ENCODE data around the gene POPDC2. TPM values are rescaled to one million over a fixed set of nuclear protein-coding genes. Genes with fewer than 3 reads are reported as not detected.
A peak's percentile ranks its signal among the peaks of the same experiment; 100 is the strongest.

POPDC2 gene
- total RNA-seq, 1 donor from 2014 or later = 0.65 TPM

GRCh38 chr3:119642746-119643473 is 17.5 kb downstream of the POPDC2 start:
- ATAC-seq (no peak), DNase-seq (ENCODE audit: low spot score) (no peak)

GRCh38 chr3:119641416-119641815 is 19.0 kb downstream of the POPDC2 start:
- ATAC-seq (no peak), DNase-seq (ENCODE audit: low spot score) (no peak)

- ATAC-seq = no peak
- DNase-seq (ENCODE audit: low spot score) = no peak
Observed at GRCh38 chr3:119639494-119640350, 20.7 kb downstream of the POPDC2 start.

- ATAC-seq = no peak
- DNase-seq (ENCODE audit: low spot score) = no peak
Observed at GRCh38 chr3:119637679-119638477, 22.5 kb downstream of the POPDC2 start.

GRCh38 chr3:119636891-119637611 is 23.3 kb downstream of the POPDC2 start:
- ATAC-seq (no peak), DNase-seq (ENCODE audit: low spot score) (no peak)

- DNase-seq (ENCODE audit: low spot score) = no peak
- ATAC-seq = no peak
Observed at GRCh38 chr3:119636249-119636648, 24.1 kb downstream of the POPDC2 start.

DNA sequence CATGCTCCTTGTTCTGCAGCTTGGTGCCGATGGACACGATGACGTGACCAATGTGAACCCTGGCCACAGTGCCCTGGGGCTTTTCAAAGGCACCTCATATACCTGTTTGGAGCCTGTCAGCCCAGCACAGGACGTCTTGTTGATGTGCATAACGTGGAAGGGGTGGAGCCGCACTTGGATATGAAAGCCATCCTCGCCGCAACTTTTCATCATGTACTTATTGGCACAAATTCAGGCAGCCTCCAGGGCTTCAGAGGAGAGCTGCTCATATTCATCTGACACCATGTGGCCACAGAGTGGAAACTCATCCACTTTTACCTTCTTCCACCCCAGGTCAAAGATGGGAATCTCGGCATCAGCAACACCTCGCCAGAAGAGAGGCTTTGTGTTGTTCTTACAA is 24.7 kb downstream of the POPDC2 start:
- ATAC-seq (no peak), DNase-seq (ENCODE audit: low spot score) (no peak)

DNA sequence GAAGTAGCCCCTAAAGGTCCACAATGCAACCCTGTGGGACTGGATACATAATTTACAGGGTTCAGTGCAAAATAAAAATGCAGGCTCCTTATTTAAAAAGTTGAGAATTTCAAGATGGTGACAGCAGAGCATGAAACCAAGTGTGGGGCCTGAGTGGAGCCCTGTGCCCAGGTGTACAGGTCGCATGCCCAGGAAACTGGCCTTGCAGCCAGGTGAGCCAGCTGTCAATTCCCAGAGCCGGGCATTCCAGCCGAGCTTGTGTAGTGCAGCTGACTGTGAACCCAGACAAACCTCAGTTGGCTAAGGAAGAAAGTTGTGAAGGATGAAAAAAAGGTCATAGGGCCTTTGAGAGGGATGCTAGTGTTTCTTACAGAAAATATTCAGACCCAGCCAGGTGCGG is 27.6 kb downstream of the POPDC2 start:
- ATAC-seq = no peak
- DNase-seq (ENCODE audit: low spot score) = no peak

- DNase-seq (ENCODE audit: low spot score) = no peak
- ATAC-seq = no peak
Observed at GRCh38 chr3:119632216-119632615, 28.2 kb downstream of the POPDC2 start.

DNA sequence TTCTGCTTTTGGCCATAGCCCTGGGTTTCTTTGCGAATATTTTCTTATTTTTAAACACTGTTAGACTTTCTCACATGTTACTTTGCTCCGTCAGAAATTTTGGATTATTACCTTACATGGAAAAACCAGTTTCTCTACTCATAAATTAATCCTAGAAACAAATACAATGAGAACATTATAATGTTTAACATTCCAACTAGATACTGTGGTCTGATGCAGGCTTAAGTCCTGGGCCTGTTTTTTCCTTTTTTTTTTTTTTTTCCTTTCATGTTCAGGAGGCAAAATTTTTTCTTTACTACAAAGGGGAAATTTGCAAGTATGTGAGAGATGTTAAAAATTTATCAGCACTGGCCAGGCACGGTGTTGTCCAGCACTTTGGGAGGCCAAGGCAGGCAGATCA is 28.9 kb downstream of the POPDC2 start:
- ATAC-seq = no peak
- DNase-seq (ENCODE audit: low spot score) = no peak

GRCh38 chr3:119630880-119631329 is 29.5 kb downstream of the POPDC2 start:
- ATAC-seq = no peak

DNA sequence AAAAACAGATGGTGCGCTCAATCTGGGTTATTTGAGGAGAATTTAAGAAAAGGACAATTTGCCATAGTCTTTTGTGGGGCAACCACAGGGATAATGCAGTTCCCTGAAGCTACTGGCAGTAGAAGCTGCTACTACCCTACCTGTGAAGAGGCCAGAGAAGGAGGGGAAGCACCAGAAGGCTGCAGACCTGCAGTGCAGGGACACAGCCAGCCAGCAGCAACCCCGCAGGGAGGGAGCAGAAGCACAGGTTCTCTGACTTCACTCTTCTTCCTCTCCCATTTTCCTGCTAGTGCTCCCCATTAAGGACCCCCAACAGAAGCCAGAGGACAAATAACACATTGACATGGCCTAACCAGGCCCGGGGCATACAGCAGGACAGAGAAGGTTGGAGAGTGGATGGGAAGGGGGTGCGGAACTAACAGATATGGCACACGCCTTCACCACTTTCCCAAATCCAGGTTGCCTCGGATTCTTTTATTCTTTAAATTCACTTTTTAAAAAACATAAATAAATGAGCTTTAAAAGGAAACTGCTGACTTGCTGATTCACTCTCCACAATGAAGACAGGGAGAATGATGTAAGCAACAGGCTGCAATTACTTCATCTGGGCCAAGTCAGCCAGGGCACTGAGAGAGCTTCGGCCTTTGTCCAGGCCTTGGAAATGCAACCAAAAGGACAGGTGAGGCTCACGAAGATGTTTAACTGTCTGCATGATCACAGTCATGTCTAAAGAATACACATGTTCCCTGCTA is 30.1 kb downstream of the POPDC2 start:
- DNase-seq (ENCODE audit: low spot score) = peak; percentile 57
- peak; percentile 91 for ATAC-seq

More at GRCh38 chr3:119630880-119631329, 29.5 kb downstream of the POPDC2 start:
- no peak for DNase-seq (ENCODE audit: low spot score)

GRCh38 chr3:119628816-119629445 is 31.5 kb downstream of the POPDC2 start:
- DNase-seq (ENCODE audit: low spot score) (no peak), ATAC-seq (no peak)

GRCh38 chr3:119628390-119628789 is 32.0 kb downstream of the POPDC2 start:
- ATAC-seq (no peak), DNase-seq (ENCODE audit: low spot score) (no peak)

DNA sequence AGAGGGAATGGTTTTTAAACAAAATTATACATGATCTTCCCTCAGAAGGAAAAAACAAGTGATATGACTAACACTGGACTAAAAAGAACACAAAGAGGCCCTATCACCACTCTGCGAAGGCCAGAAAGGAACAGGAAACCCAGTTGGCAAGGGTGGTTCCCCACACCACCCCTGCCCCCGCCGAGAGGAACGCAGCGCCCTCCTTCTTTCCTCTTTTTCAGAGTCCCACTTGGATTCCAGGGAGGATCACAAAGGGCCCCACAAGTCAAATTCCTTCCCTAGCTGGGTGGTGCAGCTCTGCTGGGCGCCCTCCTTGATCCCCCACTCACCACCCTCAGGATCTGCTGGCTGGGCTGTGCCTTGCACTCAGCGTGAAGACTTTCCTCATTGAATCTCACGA is 32.9 kb downstream of the POPDC2 start:
- DNase-seq (ENCODE audit: low spot score) (no peak), ATAC-seq (peak; percentile 26)

DNA sequence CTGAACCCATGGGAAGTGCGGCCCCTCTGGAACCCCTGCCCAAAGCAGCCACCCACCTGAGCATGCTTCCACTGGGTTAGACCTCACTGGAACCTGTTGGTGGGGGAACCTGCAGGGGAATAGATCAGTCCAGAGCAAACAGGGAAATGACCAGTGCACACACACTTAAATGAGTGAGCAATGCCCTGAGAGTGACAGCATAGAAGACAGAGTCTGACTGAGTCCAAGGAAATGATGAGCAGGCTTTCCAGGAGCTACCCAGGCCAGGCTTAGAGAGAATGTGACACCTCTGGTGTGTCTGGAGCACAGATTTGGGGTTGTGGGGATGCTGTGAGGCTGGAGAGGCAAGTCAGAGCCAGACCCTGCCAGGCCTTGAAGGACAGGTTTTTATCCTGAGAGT is 34.2 kb downstream of the POPDC2 start:
- DNase-seq (ENCODE audit: low spot score) = no peak

DNA sequence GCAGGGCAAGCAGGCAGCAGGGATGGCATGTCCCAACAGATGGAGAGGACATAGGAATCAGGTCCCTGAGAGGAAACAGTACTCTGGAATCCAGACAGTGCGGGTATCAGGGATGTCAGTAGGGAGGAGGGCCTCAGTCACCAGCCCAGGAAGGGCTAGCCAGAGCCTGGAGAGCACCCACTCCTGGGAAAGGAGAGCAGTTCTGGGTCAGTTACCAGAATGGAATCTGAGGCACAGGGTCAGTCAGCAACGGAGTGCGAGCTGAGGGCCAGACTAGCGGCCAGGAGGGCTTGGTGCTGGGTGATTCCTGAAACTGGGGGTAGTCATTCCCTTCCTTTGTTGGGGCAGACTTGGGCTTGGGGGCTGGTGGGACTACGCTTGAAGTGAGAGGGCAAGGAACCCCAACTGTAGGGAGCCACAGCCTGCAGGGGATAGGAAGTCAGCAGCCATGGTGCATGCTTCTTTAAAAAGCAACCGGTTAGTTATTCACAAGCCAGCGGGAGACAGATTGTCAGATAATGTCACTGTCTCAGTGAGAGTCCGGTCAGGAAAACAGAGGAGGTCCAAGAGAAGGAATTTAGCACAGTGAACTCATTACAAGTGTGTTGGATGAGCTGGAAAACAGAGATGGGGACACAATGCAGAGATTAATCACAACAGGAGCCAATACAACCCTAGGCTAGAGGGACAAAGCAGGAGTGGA is 34.8 kb downstream of the POPDC2 start:
- no peak for DNase-seq (ENCODE audit: low spot score)
- ATAC-seq = no peak

More for the DNA sequence above, 34.2 kb downstream of the POPDC2 start:
- ATAC-seq = no peak

GRCh38 chr3:119624002-119624720 is 36.2 kb downstream of the POPDC2 start:
- ATAC-seq = no peak
- DNase-seq (ENCODE audit: low spot score) = no peak
